HFFc6 (cell line): ENCODE measurements around the gene UBE2E2. TPM values are rescaled to one million over a fixed set of nuclear protein-coding genes. Genes with fewer than 3 reads are reported as not detected.

Experiments used
- DNase-seq: peaks from one replicate; pipeline ENCODE4 v3.0.0-alpha.2; 2018
- H3K27ac Mint-ChIP-seq: 2 replicates; pipeline ENCODE4 v1.8.0; 2020; ENCODE audit warnings: mild to moderate bottlenecking, mixed read lengths
- H3K27me3 Mint-ChIP-seq: 2 replicates; pipeline ENCODE4 v1.8.0; 2021; ENCODE audit warnings: mild to moderate bottlenecking, moderate library complexity, mixed read lengths; ENCODE audit not compliant: insufficient read depth
- H3K36me3 Mint-ChIP-seq: 2 replicates; pipeline ENCODE4 v1.8.0; 2021; ENCODE audit warnings: low read depth, mixed read lengths
- H3K4me1 Mint-ChIP-seq: 2 replicates; pipeline ENCODE4 v1.8.0; 2020; ENCODE audit warnings: low read depth, mixed read lengths
- H3K4me3 Mint-ChIP-seq: 2 replicates; pipeline ENCODE4 v1.8.0; 2020; ENCODE audit warnings: mild to moderate bottlenecking, moderate library complexity, mixed read lengths
- H3K9me3 Mint-ChIP-seq: 2 replicates; pipeline ENCODE4 v1.8.0; 2020; ENCODE audit warnings: mild to moderate bottlenecking, mixed read lengths
- CTCF ChIP-seq: fragments of 200-600 bp; sonication (generic); IDR thresholded peaks from 2 replicates; pipeline ENCODE4 v1.5.0; 2021; ENCODE audit warnings: antibody characterized with exemption, mild to moderate bottlenecking
- total RNA-seq, 6 experiments: library from RNA; stranded (reverse); fragmentation: NEBNext Ultra II Directional; extraction: Animal tissue kit (Norgen Biotek cat#: 25700); gene quantifications; 2 replicates in 1 of 6; 3 replicates in 5 of 6; pipeline ENCODE4 v1.2.3, GENCODE V29; 2021

Gene UBE2E2
- total RNA-seq, 6 experiments from 2014 or later: 38.2 to 53.0 (median 47.2) TPM

GRCh38 chr3:23475446-23475845, 272.3 kb downstream of the UBE2E2 start:
- no peak overlapping the region for H3K27ac Mint-ChIP-seq
- peaks cover 6% of the 10 kb centered on the region; the same call in 1 of the 2 replicates for H3K9me3 Mint-ChIP-seq
- no peak overlapping the region for H3K4me3 Mint-ChIP-seq
- H3K27me3 Mint-ChIP-seq: no peaks in the 10 kb centered on the region
- peaks cover 10% of the 10 kb centered on the region for H3K36me3 Mint-ChIP-seq
- peaks cover 10% of the 10 kb centered on the region for H3K4me1 Mint-ChIP-seq
- no peak for DNase-seq
- no peak for TF ChIP-seq CTCF

GRCh38 chr3:23479026-23479425, 275.9 kb downstream of the UBE2E2 start:
- H3K4me1 Mint-ChIP-seq: peaks cover 10% of the 10 kb centered on the region
- DNase-seq: no peak

GRCh38 chr3:23479615-23480328, 276.6 kb downstream of the UBE2E2 start:
- Mint-ChIP-seq H3K27me3 (no peaks in the 10 kb centered on the region; the same call in 1 of the 2 replicates), H3K9me3 (peaks cover 10% of the 10 kb centered on the region; the same call in 1 of the 2 replicates), H3K36me3 (peaks cover 15% of the 10 kb centered on the region), H3K4me1 (peaks cover 5% of the 10 kb centered on the region), H3K4me3 (no peak overlapping the region), H3K27ac (no peak overlapping the region)
- no peak for DNase-seq
- TF ChIP-seq CTCF: no peak

More at GRCh38 chr3:23479026-23479425, 275.9 kb downstream of the UBE2E2 start:
- no peak for TF ChIP-seq CTCF
- H3K9me3 Mint-ChIP-seq: peaks cover 6% of the 10 kb centered on the region; the same call in 1 of the 2 replicates
- H3K36me3 Mint-ChIP-seq: peaks cover 10% of the 10 kb centered on the region
- no peak overlapping the region for H3K27ac Mint-ChIP-seq
- no peaks in the 10 kb centered on the region; the same call in 1 of the 2 replicates for H3K27me3 Mint-ChIP-seq
- H3K4me3 Mint-ChIP-seq: no peak overlapping the region

GRCh38 chr3:23480329-23480714, 277.2 kb downstream of the UBE2E2 start:
- Mint-ChIP-seq H3K4me3 (no peak overlapping the region), H3K27ac (no peak overlapping the region), H3K4me1 (no peaks in the 10 kb centered on the region; the same call in 1 of the 2 replicates), H3K36me3 (peaks cover 16% of the 10 kb centered on the region), H3K27me3 (no peaks in the 10 kb centered on the region; the same call in 1 of the 2 replicates), H3K9me3 (peaks cover 10% of the 10 kb centered on the region; the same call in 1 of the 2 replicates)
- no peak for DNase-seq
- TF ChIP-seq CTCF: no peak

- H3K36me3 Mint-ChIP-seq: peaks cover 22% of the 10 kb centered on the region
- no peaks in the 10 kb centered on the region for H3K4me1 Mint-ChIP-seq
- H3K4me3 Mint-ChIP-seq: no peak overlapping the region
- peaks cover 14% of the 10 kb centered on the region for H3K9me3 Mint-ChIP-seq
- no peak for TF ChIP-seq CTCF
- no peak overlapping the region for H3K27ac Mint-ChIP-seq
- no peak for DNase-seq
- no peaks in the 10 kb centered on the region; the same call in 1 of the 2 replicates for H3K27me3 Mint-ChIP-seq
Measured at GRCh38 chr3:23481011-23481615, 278.0 kb downstream of the UBE2E2 start.
